ENCODE measurements around the gene ANXA9. TPM values are rescaled to one million over a fixed set of nuclear protein-coding genes. Genes with fewer than 3 reads are reported as not detected.

The ANXA9 gene
- total RNA-seq, 1 donor from 2014 or later = not detected

DNA sequence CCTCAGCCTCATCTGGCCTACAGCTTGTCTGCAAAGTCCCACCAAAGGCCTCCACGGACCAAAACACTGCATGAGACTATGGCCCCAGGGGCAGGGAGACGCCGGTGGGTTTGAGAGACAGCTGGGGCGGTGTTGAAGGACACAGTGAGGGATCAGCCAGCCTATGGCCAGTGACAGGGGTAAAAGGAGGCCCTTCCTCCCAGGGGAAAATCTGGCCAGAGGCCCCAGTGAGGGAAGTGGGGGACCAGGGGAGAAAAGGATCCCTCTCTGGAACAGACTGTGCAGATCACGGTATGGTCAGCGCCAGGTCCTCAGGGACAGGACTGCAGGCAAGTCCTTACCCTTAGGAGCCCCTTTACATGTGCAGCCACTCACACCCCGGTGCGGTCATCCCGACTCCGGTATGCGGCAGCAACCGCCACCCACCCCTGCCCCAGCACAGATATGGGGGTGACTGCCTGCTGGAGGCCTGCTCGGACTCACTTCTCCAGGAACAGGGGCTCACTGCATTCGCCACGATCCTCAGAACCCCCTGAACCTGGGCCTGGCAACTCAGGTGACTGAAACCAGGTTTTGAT lies 8.7 kb upstream of the ANXA9 start:
- DNase-seq (ENCODE audit: missing footprints) = no peak
- no peak for ATAC-seq
- intact Hi-C loops (cut with DNase I) = loop anchor here (5.0 kb wide), 2 partner anchors 46 to 96 kb away; partner anchors contain the start of genes ARNT and SETDB1

GRCh38 chr1:150973836-150974579 lies 8.1 kb upstream of the ANXA9 start:
- intact Hi-C loops (cut with DNase I) = loop anchor here (2.0 to 5.0 kb wide), 3 partner anchors 33 to 97 kb away; partner anchors contain the start of genes ARNT, MINDY1 and SETDB1
- peak; percentile 2 for ATAC-seq
- peak; percentile 77 for DNase-seq (ENCODE audit: missing footprints)

DNA sequence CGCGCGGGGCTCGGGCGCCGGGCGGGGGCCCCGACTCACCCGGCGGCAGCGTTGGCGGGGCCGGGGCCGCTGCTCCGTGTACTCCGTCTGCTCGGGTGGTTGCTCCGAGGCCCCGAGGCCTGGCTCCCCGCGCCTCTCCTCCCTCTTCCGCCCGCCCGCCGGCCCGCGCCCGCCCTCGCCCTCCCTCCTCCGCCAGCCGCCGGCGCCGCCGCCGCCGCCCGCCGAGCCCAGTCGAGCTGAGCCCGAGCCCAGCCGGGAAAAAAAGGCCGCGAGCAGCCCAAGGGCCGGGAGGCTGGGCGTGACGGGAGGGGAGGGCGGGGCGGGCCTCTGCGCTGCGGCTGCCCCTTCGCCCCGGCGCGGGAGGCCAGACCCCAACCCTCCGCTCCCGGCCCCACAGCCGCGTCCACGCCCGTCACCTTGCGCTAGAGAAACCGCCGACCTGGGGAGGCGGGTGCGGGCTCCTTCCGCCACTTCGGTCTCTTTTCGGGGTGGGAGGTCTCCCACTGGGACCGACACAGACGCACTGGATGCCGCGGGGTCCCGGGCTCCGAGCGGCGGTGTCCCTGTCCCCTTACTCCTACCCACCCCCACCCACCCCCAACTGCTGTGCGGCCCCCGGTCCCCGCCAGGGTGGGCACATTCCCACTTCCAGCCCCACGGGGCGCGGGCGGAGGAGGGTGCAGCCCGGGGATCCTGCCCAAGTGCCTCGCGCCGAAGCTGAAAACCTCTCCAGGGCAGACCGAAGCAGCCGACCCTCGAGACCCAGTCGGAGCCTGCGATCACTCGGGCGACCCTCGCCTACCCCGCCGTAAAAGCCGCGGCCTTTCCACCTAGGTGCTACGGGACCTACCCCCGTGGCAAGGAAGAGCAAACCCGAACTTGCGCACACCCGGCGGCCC lies 7.3 kb upstream of the ANXA9 start, which contains the start of gene CERS2:
CERS2 (minus strand) TSS at position 256 of the 899 bp plus-strand sequence. CDS start 5,745 bp downstream, outside the sequence.
- DNase-seq (ENCODE audit: missing footprints) = peak; percentile 92
- intact Hi-C loops (cut with DNase I) = loop anchor here (2.0 to 5.0 kb wide), 4 partner anchors 32 to 718 kb away; partner anchors contain the start of genes ARNT, CA14, MINDY1 and SETDB1
- ATAC-seq = peak; percentile 73

DNA sequence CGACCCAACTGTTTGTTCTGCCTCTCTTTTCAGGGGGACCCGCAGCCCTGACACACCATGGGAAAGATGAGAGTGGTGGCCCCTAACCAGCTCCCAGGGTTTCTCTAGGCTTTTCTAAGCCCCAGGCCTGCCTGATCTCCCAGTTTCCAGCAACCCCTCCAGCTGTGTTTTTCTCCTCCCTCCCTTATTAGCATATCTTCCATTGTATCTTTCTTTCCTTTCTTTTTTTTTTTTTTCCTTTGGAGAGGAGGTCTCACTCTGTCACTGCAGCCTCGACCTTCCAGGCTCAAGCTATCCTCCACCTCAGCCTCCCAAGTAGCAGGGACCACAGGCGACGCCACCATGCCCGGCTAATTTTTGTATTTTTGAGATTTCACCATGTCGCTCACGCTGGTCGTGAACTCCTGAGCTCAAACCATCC lies 5.7 kb upstream of the ANXA9 start:
- DNase-seq (ENCODE audit: missing footprints) (no peak), ATAC-seq (no peak)
- intact Hi-C loops (cut with DNase I) = loop anchor here (5.0 kb wide), 1 partner anchor 719 kb away; the partner anchor contains the start of gene CA14

DNA sequence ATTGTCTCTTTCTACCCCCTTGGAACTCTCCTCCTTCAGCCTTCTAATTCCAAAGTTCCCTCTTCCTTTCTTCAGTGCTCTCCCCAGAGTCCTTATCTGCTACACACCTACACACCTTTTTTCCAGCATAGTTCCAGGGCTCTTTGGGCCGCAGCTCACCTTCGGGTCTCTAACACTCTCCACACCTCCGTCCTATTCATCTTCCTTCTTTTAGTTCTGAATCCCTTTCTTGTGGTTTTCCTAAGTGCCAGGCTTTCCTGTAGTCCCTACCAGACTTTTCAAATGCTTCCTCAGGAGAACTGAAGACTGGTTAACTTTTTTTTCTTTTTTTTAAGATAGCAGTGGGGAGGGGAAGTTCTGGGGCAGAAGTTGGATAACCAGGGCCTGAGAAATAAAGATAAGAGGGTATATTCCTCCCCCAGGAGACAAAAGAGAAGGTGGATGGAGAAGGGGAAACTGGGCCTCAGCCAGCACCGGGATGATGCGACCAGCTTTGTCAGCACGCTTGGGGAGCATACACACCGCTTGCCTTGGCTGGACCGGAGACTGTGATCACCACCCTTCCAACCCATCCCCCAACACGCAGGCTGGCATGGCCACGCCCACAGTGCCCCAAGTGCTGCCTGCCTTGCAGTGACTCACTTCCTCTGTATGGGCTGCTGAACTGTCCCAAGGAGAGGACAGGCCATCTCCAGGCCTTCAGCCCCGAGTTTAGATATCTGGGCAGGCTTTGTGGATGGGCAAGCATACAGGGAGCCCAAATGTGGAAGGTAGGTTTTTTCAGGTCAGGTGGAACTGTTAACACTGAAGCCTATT lies 5.0 kb upstream of the ANXA9 start:
- intact Hi-C loops (cut with DNase I) = loop anchor here (5.0 kb wide), 1 partner anchor 720 kb away; the partner anchor contains the start of gene CA14
- DNase-seq (ENCODE audit: missing footprints) = peak; percentile 93
- peak; percentile 59 for ATAC-seq

DNA sequence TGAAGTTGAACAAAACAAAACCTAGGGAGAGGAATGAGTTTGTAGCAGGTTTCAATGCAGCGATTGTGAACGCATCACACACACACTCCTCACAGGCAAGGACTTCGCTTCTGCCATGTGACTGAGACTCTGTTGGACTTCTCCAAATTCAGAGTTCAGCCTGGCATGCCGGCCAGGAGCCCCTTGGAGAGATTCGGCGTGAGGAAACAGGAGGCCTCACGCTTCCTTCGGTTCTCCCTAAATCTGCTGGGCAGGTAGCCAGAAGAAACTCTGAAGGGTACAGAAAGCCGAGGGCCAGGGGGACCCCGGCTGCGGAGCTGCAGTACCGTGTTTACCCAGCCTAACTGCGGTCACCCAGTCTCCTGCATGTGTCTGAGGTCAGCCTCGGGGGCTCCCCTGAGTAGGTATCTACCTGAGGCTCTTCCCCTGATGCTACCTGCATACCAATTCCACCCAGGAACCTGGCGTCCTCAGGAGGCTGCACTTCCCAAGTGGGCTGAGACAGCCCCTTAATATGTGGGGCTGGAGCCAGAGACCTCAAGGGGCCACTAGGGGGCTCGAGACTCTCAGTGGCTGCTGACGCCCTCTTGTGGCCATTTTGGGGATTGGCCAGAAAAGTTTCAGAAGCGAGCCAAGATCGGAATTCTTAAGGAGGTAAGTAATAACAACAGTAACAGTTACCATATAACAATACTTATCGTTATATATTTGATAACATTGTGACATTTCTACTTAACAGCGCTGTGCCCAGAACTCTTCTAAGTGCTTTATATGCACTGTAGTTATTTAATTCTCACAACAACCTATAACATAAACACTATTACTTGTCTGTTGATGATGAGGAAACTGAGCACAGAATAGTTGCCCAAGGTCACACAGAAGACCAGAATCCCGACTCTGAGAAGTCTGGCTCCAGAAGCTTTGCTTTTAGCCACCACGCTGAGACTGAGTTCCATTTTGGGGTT lies 2.7 kb upstream of the ANXA9 start:
- intact Hi-C loops (cut with DNase I) = loop anchor here (5.0 kb wide), 1 partner anchor 722 kb away; the partner anchor contains the start of gene CA14
- DNase-seq (ENCODE audit: missing footprints) (peak; percentile 91), ATAC-seq (peak; percentile 42)

DNA sequence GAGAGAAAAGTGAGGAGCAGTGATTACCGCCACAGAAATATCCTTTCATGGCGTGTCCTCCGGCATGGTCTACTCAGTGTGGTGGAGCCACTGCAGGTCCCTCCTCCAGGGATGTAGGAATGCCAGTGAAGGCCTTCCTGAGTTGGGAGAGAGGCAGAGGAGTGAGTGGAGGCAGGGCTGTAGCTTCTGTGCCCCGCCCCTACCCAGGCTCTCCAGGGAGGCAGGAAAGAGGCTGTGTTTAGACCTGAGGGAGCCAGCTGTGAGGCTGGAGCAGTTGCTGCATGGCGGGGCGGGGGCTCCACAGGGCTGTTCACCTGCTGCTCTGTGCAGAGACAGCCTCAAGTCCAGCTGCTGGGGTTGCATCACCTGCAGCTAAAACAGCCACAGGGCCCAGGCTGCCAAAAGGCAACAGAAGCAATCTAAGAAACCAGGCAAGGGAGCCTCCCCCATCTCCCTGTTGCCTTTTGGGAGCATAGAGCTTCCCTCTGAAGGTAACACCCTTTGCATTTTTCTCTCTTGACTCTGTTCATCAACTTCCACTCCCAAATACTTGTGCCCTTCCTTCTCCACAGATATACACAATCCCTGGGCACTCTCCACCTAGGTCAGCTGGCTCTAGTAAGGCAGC lies 801 bp upstream of the ANXA9 start:
- no peak for ATAC-seq
- intact Hi-C loops (cut with DNase I) = no loop called here
- DNase-seq (ENCODE audit: missing footprints) = no peak

DNA sequence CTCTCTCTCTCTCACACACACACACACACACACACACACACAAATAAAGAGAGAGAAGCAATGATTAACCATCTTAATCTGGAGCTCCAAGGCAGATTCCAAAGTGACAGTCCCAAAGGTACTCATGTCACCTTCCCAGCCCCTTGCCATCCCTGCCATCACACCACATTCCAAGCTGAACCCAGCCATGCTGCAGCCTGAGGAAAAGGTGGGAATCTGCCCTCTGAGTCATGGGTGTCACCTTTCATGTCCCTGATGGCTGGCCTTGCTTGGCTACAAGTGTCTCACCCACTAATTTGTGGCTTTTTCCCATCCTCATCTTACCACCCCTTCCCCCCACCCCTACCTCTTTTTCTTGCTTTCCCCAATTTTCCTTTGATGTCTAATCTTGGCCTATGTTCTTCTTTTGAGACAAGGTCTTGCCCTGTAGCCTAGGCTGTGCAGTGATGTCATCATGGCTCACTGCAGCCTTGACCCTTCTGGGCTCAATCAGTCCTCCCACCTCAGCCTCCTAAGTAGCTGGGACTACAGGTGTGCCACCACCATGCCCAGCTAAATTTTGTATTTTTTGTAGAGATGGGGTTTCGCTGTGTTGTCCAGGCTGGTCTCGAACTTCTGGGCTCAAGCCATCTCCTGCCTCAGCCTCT lies 3.2 kb downstream of the ANXA9 start:
- ATAC-seq (no peak), DNase-seq (ENCODE audit: missing footprints) (no peak)
- intact Hi-C loops (cut with DNase I) = no loop called here

DNA sequence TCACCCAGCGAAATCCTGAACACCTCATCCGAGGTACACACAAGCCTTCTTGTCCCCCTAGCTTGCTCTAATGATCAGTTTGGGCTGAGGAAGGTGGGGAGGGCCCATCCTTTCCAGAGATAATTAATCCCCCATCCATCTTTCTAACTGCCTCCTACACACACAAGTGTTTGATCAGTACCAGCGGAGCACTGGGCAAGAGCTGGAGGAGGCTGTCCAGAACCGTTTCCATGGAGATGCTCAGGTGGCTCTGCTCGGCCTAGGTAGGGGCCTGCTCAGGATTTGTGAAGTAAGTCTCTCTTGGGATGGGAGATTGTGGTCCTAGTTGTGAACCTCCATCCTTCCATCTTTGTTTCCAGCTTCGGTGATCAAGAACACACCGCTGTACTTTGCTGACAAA lies 5.8 kb downstream of the ANXA9 start:
- intact Hi-C loops (cut with DNase I) = no loop called here
- DNase-seq (ENCODE audit: missing footprints) (no peak), ATAC-seq (no peak)

GRCh38 chr1:150992626-150993025 lies 10.5 kb downstream of the ANXA9 start:
- DNase-seq (ENCODE audit: missing footprints) (no peak), ATAC-seq (no peak)
- intact Hi-C loops (cut with DNase I) = no loop called here

- intact Hi-C loops (cut with DNase I) = no loop called here
- no peak for ATAC-seq
Observed at GRCh38 chr1:150994248-150994647, 12.2 kb downstream of the ANXA9 start.

GRCh38 chr1:150995460-150995859 lies 13.4 kb downstream of the ANXA9 start:
- intact Hi-C loops (cut with DNase I) = no loop called here
- DNase-seq (ENCODE audit: missing footprints) (no peak), ATAC-seq (peak; percentile 40)

More at GRCh38 chr1:150994248-150994647, 12.2 kb downstream of the ANXA9 start:
- no peak for DNase-seq (ENCODE audit: missing footprints)

GRCh38 chr1:150995896-150996295 lies 13.8 kb downstream of the ANXA9 start:
- intact Hi-C loops (cut with DNase I) = no loop called here
- ATAC-seq = peak; percentile 54
- no peak for DNase-seq (ENCODE audit: missing footprints)

GRCh38 chr1:150997126-150997872 lies 15.2 kb downstream of the ANXA9 start:
- intact Hi-C loops (cut with DNase I) = no loop called here
- DNase-seq (ENCODE audit: missing footprints) (no peak), ATAC-seq (no peak)

DNA sequence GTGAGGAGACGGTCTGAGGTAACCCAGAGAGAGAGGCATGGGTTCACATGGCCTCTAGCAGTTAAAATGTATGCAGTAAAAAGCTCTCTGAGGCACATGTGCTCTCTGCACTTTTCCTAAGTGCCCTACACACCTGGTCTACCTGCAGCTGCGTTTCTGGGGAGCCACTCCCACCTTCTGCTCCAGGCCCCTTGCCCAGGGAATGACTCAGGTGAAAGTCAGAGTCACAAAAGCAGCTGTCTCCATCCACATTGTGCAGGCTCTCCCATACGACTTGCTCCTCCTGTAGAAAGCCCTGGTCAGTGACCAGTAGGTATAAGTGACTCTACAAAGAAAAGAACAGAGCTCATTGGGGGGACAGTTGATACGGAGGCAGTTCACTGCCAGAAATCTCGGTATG lies 15.9 kb downstream of the ANXA9 start:
- no peak for ATAC-seq
- no peak for DNase-seq (ENCODE audit: missing footprints)
- intact Hi-C loops (cut with DNase I) = no loop called here
